Right atrium auricular region (tissue), 2 donors: ENCODE measurements around the gene CIP2A. TPM values are rescaled to one million over a fixed set of nuclear protein-coding genes. Genes with fewer than 3 reads are reported as not detected.

ENCODE experiments used
- DNase-seq: peaks from one replicate; pipeline ENCODE4 v3.0.0-alpha.2; 2019; ENCODE audit warnings: low spot score
- H3K27ac ChIP-seq, 2 donors: fragments of 200-600 bp; sonication (generic); 1 replicate in 1 of 2; 2 replicates in 1 of 2; pipeline ENCODE4 v1.5.1; 2016 to 2019
- H3K27me3 ChIP-seq, 2 donors: fragments of 200-600 bp; sonication (generic); one replicate each; pipeline versions ENCODE4 v1.5.1 to v1.6.0; 2017 to 2019
- H3K36me3 ChIP-seq: fragments of 200-600 bp; sonication (generic); one replicate; pipeline ENCODE4 v1.5.1; 2016
- H3K4me1 ChIP-seq, 2 donors: fragments of 200-600 bp; sonication (generic); one replicate each; pipeline versions ENCODE4 v1.5.1 to v1.6.0; 2017 to 2019
- H3K4me3 ChIP-seq, 2 donors: fragments of 200-600 bp; sonication (generic); 1 replicate in 1 of 2; 2 replicates in 1 of 2; pipeline ENCODE4 v1.5.1; 2017 to 2019; ENCODE audit warnings: mild to moderate bottlenecking in 1 of 2, moderate library complexity in 1 of 2
- H3K9me3 ChIP-seq, 2 donors: fragments of 200-600 bp; sonication (generic); one replicate each; pipeline ENCODE4 v1.5.1; 2019
- CTCF ChIP-seq, 2 donors: fragments of 200-600 bp; sonication (generic); IDR thresholded peaks; one replicate each; pipeline ENCODE4 v1.5.1; 2019; ENCODE audit warnings: antibody characterized with exemption in 2 of 2
- total RNA-seq, 2 donors: library from RNA; depleted of rRNA; stranded (reverse); fragments of >200 nt; gene quantifications; one replicate each; pipeline ENCODE4 v1.1.0, GENCODE V29; 2016

Gene CIP2A
- total RNA-seq, 2 donors from 2014 or later: 0.83 to 2.9 TPM

- Histone ChIP-seq H3K36me3 (no peaks in the 10 kb centered on the region), H3K4me1 (no peaks in the 10 kb centered on the region), H3K27me3 (no peaks in the 10 kb centered on the region), H3K27ac (no peak overlapping the region), H3K9me3 (no peaks in the 10 kb centered on the region), H3K4me3 (no peak overlapping the region)
- no peak for TF ChIP-seq CTCF (IDR thresholded peaks at IDR 0.05)
- DNase-seq: no peak
These were observed 78.2 kb downstream of the CIP2A start for GRCh38 chr3:108511055-108511454.

GRCh38 chr3:108510496-108510895 is 78.7 kb downstream of the CIP2A start, which contains the start of gene MYH15:
MYH15 (minus strand) TSS chr3:108510596; CDS start chr3:108510530, 66 bp downstream.
- H3K27me3 ChIP-seq: no peaks in the 10 kb centered on the region
- no peak for DNase-seq
- no peak for TF ChIP-seq CTCF (IDR thresholded peaks at IDR 0.05)
- no peaks in the 10 kb centered on the region for H3K4me1 ChIP-seq
- H3K9me3 ChIP-seq: no peaks in the 10 kb centered on the region
- no peaks in the 10 kb centered on the region for H3K36me3 ChIP-seq
- no peak within 1 kb of the TSS for H3K27ac ChIP-seq
- no peak within 1 kb of the TSS for H3K4me3 ChIP-seq

- TF ChIP-seq CTCF (IDR thresholded peaks at IDR 0.05): no peak
- Histone ChIP-seq H3K27me3 (no peaks in the 10 kb centered on the region), H3K9me3 (no peaks in the 10 kb centered on the region)
These were observed 79.4 kb downstream of the CIP2A start for GRCh38 chr3:108509871-108510270.

GRCh38 chr3:108509263-108509662 is 80.0 kb downstream of the CIP2A start:
- Histone ChIP-seq H3K4me1 (no peaks in the 10 kb centered on the region), H3K36me3 (no peaks in the 10 kb centered on the region), H3K27me3 (no peaks in the 10 kb centered on the region), H3K4me3 (no peak overlapping the region), H3K27ac (no peak overlapping the region), H3K9me3 (no peaks in the 10 kb centered on the region)
- no peak for DNase-seq
- TF ChIP-seq CTCF (IDR thresholded peaks at IDR 0.05): no peak

More at GRCh38 chr3:108509871-108510270, 79.4 kb downstream of the CIP2A start:
- Histone ChIP-seq H3K27ac (no peak overlapping the region), H3K4me1 (no peaks in the 10 kb centered on the region), H3K36me3 (no peaks in the 10 kb centered on the region), H3K4me3 (no peak overlapping the region)
- no peak for DNase-seq

- no peak for TF ChIP-seq CTCF (IDR thresholded peaks at IDR 0.05)
- H3K4me3 ChIP-seq: no peak overlapping the region
- no peaks in the 10 kb centered on the region for H3K4me1 ChIP-seq
- no peak for DNase-seq
- H3K27ac ChIP-seq: no peak overlapping the region
- no peaks in the 10 kb centered on the region for H3K9me3 ChIP-seq
- no peaks in the 10 kb centered on the region for H3K27me3 ChIP-seq
- no peaks in the 10 kb centered on the region for H3K36me3 ChIP-seq
These were observed 81.3 kb downstream of the CIP2A start for GRCh38 chr3:108507902-108508301.

- Histone ChIP-seq H3K9me3 (no peaks in the 10 kb centered on the region), H3K4me1 (no peaks in the 10 kb centered on the region), H3K36me3 (no peaks in the 10 kb centered on the region), H3K27ac (no peak overlapping the region), H3K27me3 (no peaks in the 10 kb centered on the region), H3K4me3 (no peak overlapping the region)
- peak in 1 of 2 donors; percentile 49 for TF ChIP-seq CTCF (IDR thresholded peaks at IDR 0.05)
- DNase-seq: no peak
These were observed 83.4 kb downstream of the CIP2A start for GRCh38 chr3:108505811-108506210.
